Measurements from ENCODE around the gene ATP1A3. TPM values are rescaled to one million over a fixed set of nuclear protein-coding genes. Genes with fewer than 3 reads are reported as not detected.
"Not testable (repeated sequence)": the region's sequence is repeated elsewhere in the genome, so short reads cannot be mapped to it uniquely, and the experiment has no call there.

The ATP1A3 gene
- total RNA-seq, 1 experiment from 2014 or later: not detected

- Mint-ChIP-seq H3K27ac (ENCODE audit: low read depth, unreplicated experiment) (no peak overlapping the region), H3K36me3 (ENCODE audit: insufficient read depth, unreplicated experiment) (peaks cover 5% of the 10 kb centered on the region), H3K4me3 (ENCODE audit: unreplicated experiment) (no peak overlapping the region), H3K9me3 (ENCODE audit: unreplicated experiment) (no peaks in the 10 kb centered on the region), H3K27me3 (ENCODE audit: insufficient read depth, unreplicated experiment) (peaks cover 29% of the 10 kb centered on the region), H3K4me1 (ENCODE audit: insufficient read depth, unreplicated experiment) (peaks cover 15% of the 10 kb centered on the region)
- intact Hi-C loops (cut with micrococcal nuclease): no loop called here
- POLR2A ChIA-PET: no interaction called here
- BruUV-seq (replicated peaks): no TSS peak
- no peak for TF ChIP-seq CTCF (IDR thresholded peaks at IDR 0.05; ENCODE audit: unreplicated experiment)
- CTCF ChIA-PET: interaction anchor here (0.6 kb wide), 1 partner anchor 78 kb away, joined by 5 read pairs; no protein-coding TSS in a partner anchor
- DNase-seq (ENCODE audit: unreplicated experiment): no peak
These were observed 53.9 kb downstream of the ATP1A3 start for GRCh38 chr19:41939861-41940730.

GRCh38 chr19:41939209-41939608 is 54.8 kb downstream of the ATP1A3 start:
- POLR2A ChIA-PET; H3K9me3 Mint-ChIP-seq (ENCODE audit: unreplicated experiment); DNase-seq (ENCODE audit: unreplicated experiment); H3K36me3 Mint-ChIP-seq (ENCODE audit: insufficient read depth, unreplicated experiment); H3K27ac Mint-ChIP-seq (ENCODE audit: low read depth, unreplicated experiment); BruUV-seq (replicated peaks); intact Hi-C loops (cut with micrococcal nuclease); H3K4me3 Mint-ChIP-seq (ENCODE audit: unreplicated experiment): not testable (repeated sequence)
- CTCF ChIA-PET: interaction anchor here (0.6 kb wide), 1 partner anchor 77 kb away, joined by 5 read pairs; no protein-coding TSS in a partner anchor
- peaks cover 38% of the 10 kb centered on the region for H3K27me3 Mint-ChIP-seq (ENCODE audit: insufficient read depth, unreplicated experiment)
- H3K4me1 Mint-ChIP-seq (ENCODE audit: insufficient read depth, unreplicated experiment): peaks cover 20% of the 10 kb centered on the region

- no peaks in the 10 kb centered on the region for H3K9me3 Mint-ChIP-seq (ENCODE audit: unreplicated experiment)
- ChIA-PET POLR2A (no interaction called here), CTCF (interaction anchor here (0.6 to 1.6 kb wide), 5 partner anchors 10 to 171 kb away, joined by 3 to 5 read pairs (median 4); no protein-coding TSS in a partner anchor)
- H3K27ac Mint-ChIP-seq (ENCODE audit: low read depth, unreplicated experiment): no peak overlapping the region
- peaks cover 52% of the 10 kb centered on the region for H3K27me3 Mint-ChIP-seq (ENCODE audit: insufficient read depth, unreplicated experiment)
- intact Hi-C loops (cut with micrococcal nuclease): no loop called here
- H3K4me3 Mint-ChIP-seq (ENCODE audit: unreplicated experiment): no peak overlapping the region
- peaks cover 20% of the 10 kb centered on the region for H3K4me1 Mint-ChIP-seq (ENCODE audit: insufficient read depth, unreplicated experiment)
- no TSS peak for BruUV-seq (replicated peaks)
- peak; percentile 24 for TF ChIP-seq CTCF (IDR thresholded peaks at IDR 0.05; ENCODE audit: unreplicated experiment)
- H3K36me3 Mint-ChIP-seq (ENCODE audit: insufficient read depth, unreplicated experiment): peaks cover 5% of the 10 kb centered on the region
- DNase-seq (ENCODE audit: unreplicated experiment): no peak
These were observed 56.2 kb downstream of the ATP1A3 start for GRCh38 chr19:41937525-41938468.

GRCh38 chr19:41936961-41937360 is 57.1 kb downstream of the ATP1A3 start:
- Mint-ChIP-seq H3K4me3 (ENCODE audit: unreplicated experiment) (no peak overlapping the region), H3K36me3 (ENCODE audit: insufficient read depth, unreplicated experiment) (peaks cover 5% of the 10 kb centered on the region), H3K4me1 (ENCODE audit: insufficient read depth, unreplicated experiment) (peaks cover 20% of the 10 kb centered on the region), H3K27me3 (ENCODE audit: insufficient read depth, unreplicated experiment) (peaks cover 60% of the 10 kb centered on the region), H3K27ac (ENCODE audit: low read depth, unreplicated experiment) (no peak overlapping the region), H3K9me3 (ENCODE audit: unreplicated experiment) (no peaks in the 10 kb centered on the region)
- BruUV-seq (replicated peaks): no TSS peak
- no peak for DNase-seq (ENCODE audit: unreplicated experiment)
- ChIA-PET POLR2A (no interaction called here), CTCF (interaction anchor here (0.5 to 1.6 kb wide), 9 partner anchors 11 to 1256 kb away, joined by 3 to 5 read pairs (median 3); partner anchors contain the start of genes CD79A and RPS19)
- no peak for TF ChIP-seq CTCF (IDR thresholded peaks at IDR 0.05; ENCODE audit: unreplicated experiment)
- intact Hi-C loops (cut with micrococcal nuclease): no loop called here

Measured in MCF 10A (cell line).